Measurements from ENCODE around the gene TCEA2. TPM values are rescaled to one million over a fixed set of nuclear protein-coding genes. Genes with fewer than 3 reads are reported as not detected.

TCEA2 gene
- total and polyA plus RNA-seq, 2 of the 13 experiments (the other 11 are each of a cell fraction or from before 2014, with no cell fraction given), result 28.1 to 33.7 TPM

GRCh38 chr20:64083378-64083803 lies 20.4 kb downstream of the TCEA2 start (continued):
- TF ChIP-seq, protein P1, sequence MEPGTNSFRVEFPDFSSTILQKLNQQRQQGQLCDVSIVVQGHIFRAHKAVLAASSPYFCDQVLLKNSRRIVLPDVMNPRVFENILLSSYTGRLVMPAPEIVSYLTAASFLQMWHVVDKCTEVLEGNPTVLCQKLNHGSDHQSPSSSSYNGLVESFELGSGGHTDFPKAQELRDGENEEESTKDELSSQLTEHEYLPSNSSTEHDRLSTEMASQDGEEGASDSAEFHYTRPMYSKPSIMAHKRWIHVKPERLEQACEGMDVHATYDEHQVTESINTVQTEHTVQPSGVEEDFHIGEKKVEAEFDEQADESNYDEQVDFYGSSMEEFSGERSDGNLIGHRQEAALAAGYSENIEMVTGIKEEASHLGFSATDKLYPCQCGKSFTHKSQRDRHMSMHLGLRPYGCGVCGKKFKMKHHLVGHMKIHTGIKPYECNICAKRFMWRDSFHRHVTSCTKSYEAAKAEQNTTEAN (CRISPR knock-in tag; conservative IDR thresholded peaks at IDR 0.05), result peak; percentile 46; the same call in 1 of the 2 replicates
- TF ChIP-seq KLF9 (CRISPR knock-in tag; IDR thresholded peaks at IDR 0.05; ENCODE audit: low read depth), result no peak
- TF ChIP-seq ZNF616 (CRISPR knock-in tag; IDR thresholded peaks at IDR 0.05; ENCODE audit: low read depth), result no peak; the same call in 1 of the 2 replicates
- TF ChIP-seq NFKBIZ (CRISPR knock-in tag; IDR thresholded peaks at IDR 0.05), result peak; percentile 45; the same call in 1 of the 2 replicates
- TF ChIP-seq ZC3H4 (CRISPR knock-in tag; IDR thresholded peaks at IDR 0.05; ENCODE audit: borderline replicate concordance), result no peak
- no peak for TF ChIP-seq ZNF605 (CRISPR knock-in tag; IDR thresholded peaks at IDR 0.05)
- TF ChIP-seq, protein P2, sequence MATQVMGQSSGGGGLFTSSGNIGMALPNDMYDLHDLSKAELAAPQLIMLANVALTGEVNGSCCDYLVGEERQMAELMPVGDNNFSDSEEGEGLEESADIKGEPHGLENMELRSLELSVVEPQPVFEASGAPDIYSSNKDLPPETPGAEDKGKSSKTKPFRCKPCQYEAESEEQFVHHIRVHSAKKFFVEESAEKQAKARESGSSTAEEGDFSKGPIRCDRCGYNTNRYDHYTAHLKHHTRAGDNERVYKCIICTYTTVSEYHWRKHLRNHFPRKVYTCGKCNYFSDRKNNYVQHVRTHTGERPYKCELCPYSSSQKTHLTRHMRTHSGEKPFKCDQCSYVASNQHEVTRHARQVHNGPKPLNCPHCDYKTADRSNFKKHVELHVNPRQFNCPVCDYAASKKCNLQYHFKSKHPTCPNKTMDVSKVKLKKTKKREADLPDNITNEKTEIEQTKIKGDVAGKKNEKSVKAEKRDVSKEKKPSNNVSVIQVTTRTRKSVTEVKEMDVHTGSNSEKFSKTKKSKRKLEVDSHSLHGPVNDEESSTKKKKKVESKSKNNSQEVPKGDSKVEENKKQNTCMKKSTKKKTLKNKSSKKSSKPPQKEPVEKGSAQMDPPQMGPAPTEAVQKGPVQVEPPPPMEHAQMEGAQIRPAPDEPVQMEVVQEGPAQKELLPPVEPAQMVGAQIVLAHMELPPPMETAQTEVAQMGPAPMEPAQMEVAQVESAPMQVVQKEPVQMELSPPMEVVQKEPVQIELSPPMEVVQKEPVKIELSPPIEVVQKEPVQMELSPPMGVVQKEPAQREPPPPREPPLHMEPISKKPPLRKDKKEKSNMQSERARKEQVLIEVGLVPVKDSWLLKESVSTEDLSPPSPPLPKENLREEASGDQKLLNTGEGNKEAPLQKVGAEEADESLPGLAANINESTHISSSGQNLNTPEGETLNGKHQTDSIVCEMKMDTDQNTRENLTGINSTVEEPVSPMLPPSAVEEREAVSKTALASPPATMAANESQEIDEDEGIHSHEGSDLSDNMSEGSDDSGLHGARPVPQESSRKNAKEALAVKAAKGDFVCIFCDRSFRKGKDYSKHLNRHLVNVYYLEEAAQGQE (IDR thresholded peaks at IDR 0.05; ENCODE audit: borderline replicate concordance in 1 of 2, low read depth in 1 of 2, low read length in 2 of 2), result no peak
- no peak for TF ChIP-seq NFKB2 (CRISPR knock-in tag; IDR thresholded peaks at IDR 0.05; ENCODE audit: borderline replicate concordance)
- TF ChIP-seq, protein P3, sequence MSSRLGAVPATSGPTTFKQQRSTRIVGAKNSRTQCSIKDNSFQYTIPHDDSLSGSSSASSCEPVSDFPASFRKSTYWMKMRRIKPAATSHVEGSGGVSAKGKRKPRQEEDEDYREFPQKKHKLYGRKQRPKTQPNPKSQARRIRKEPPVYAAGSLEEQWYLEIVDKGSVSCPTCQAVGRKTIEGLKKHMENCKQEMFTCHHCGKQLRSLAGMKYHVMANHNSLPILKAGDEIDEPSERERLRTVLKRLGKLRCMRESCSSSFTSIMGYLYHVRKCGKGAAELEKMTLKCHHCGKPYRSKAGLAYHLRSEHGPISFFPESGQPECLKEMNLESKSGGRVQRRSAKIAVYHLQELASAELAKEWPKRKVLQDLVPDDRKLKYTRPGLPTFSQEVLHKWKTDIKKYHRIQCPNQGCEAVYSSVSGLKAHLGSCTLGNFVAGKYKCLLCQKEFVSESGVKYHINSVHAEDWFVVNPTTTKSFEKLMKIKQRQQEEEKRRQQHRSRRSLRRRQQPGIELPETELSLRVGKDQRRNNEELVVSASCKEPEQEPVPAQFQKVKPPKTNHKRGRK (CRISPR knock-in tag; IDR thresholded peaks at IDR 0.05), result no peak
- no peak for TF ChIP-seq ZMYM3 (CRISPR knock-in tag; IDR thresholded peaks at IDR 0.05)
- TF ChIP-seq MLX (CRISPR knock-in tag; IDR thresholded peaks at IDR 0.05), result no peak
- 0 out of 4 replicates have a peak, but pooled peaks of 1 of the 2 experiments have one; percentile 20 for TF ChIP-seq EP300 (IDR thresholded peaks at IDR 0.05; ENCODE audit: low read depth in 2 of 2, low read length in 2 of 2)
- TF ChIP-seq EP300 (CRISPR knock-in tag; IDR thresholded peaks at IDR 0.05; ENCODE audit: borderline replicate concordance), result 0 out of 2 replicates have a peak, but pooled peaks have one; percentile 33
- TF ChIP-seq, protein P4, sequence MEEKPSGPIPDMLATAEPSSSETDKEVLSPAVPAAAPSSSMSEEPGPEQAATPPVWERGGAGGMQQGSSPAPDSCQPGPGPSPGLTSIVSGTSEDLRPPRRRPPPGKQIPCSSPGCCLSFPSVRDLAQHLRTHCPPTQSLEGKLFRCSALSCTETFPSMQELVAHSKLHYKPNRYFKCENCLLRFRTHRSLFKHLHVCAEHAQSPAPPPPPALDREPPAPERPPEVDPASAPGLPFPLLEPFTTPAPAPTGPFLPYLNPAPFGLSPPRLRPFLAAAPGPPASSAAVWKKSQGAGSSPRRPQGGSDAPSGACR (CRISPR knock-in tag; IDR thresholded peaks at IDR 0.05), result no peak
- no peak for TF ChIP-seq CHD4 (IDR thresholded peaks at IDR 0.05; ENCODE audit: borderline replicate concordance, low read length)
- TF ChIP-seq NCOA2 (CRISPR knock-in tag; IDR thresholded peaks at IDR 0.05), result peak; percentile 28; the same call in 1 of the 2 replicates
- TF ChIP-seq SALL2 (CRISPR knock-in tag; IDR thresholded peaks at IDR 0.05), result peak; percentile 87
- TF ChIP-seq ZNF441 (CRISPR knock-in tag; IDR thresholded peaks at IDR 0.05; ENCODE audit: borderline replicate concordance), result peak; percentile 80; the same call in 1 of the 2 replicates
- 0 out of 2 replicates have a peak, but pooled peaks have one; percentile 42 for TF ChIP-seq ZFY (CRISPR knock-in tag; IDR thresholded peaks at IDR 0.05)
- TF ChIP-seq HNF4G (IDR thresholded peaks at IDR 0.05; ENCODE audit: borderline replicate concordance, low read depth, low read length), result no peak
- no peak for TF ChIP-seq HNF4G (CRISPR knock-in tag; IDR thresholded peaks at IDR 0.05; ENCODE audit: borderline replicate concordance, low read depth)
- 0 out of 2 replicates have a peak, but pooled peaks have one; percentile 21 for TF ChIP-seq YEATS4 (CRISPR knock-in tag; IDR thresholded peaks at IDR 0.05; ENCODE audit: borderline replicate concordance)
- TF ChIP-seq RBAK (CRISPR knock-in tag; IDR thresholded peaks at IDR 0.05), result no peak
- no peak for TF ChIP-seq CAMTA2 (CRISPR knock-in tag; IDR thresholded peaks at IDR 0.05; ENCODE audit: borderline replicate concordance)
